H9 (cell line): ENCODE results near the gene TGFBR3L. TPM values are rescaled to one million over a fixed set of nuclear protein-coding genes. Genes with fewer than 3 reads are reported as not detected.

Experiments used
- DNase-seq: peaks from one replicate; pipeline ENCODE4 v3.0.0-alpha.2; 2017
- H2AFZ ChIP-seq: one replicate; pipeline ENCODE4 v1.6.1; 2013; ENCODE audit warnings: mild to moderate bottlenecking, low read length, control low read depth, moderate library complexity
- H2AK5ac ChIP-seq: 2 replicates; pipeline ENCODE4 v1.6.1; 2013; ENCODE audit warnings: low read length, control low read depth, mixed read lengths; ENCODE audit not compliant: insufficient read length
- H2BK120ac ChIP-seq: one replicate; pipeline ENCODE4 v1.6.1; 2013; ENCODE audit warnings: low read depth, mild to moderate bottlenecking, low read length, control low read depth, inconsistent platforms; ENCODE audit not compliant: poor library complexity, severe bottlenecking
- H2BK12ac ChIP-seq: 2 replicates; pipeline ENCODE4 v1.6.1; 2013; ENCODE audit warnings: low read length, control low read depth, mixed read lengths, low read depth; ENCODE audit not compliant: insufficient read length
- H2BK15ac ChIP-seq: 2 replicates; pipeline ENCODE4 v1.6.1; 2013; ENCODE audit warnings: low read depth, low read length, control low read depth
- H2BK20ac ChIP-seq: one replicate; pipeline ENCODE4 v1.6.1; 2013; ENCODE audit warnings: low read depth, mild to moderate bottlenecking, low read length, control low read depth, inconsistent platforms; ENCODE audit not compliant: poor library complexity, severe bottlenecking
- H2BK5ac ChIP-seq: 2 replicates; pipeline ENCODE4 v1.6.1; 2013; ENCODE audit warnings: low read length, control low read depth, mixed read lengths; ENCODE audit not compliant: insufficient read length
- H3K14ac ChIP-seq: 2 replicates; pipeline ENCODE4 v1.6.1; 2013; ENCODE audit warnings: low read length, control low read depth; ENCODE audit not compliant: insufficient read depth
- H3K18ac ChIP-seq: 2 replicates; pipeline ENCODE4 v1.6.1; 2013; ENCODE audit warnings: low read depth, mild to moderate bottlenecking, mixed read lengths, low read length, control low read depth; ENCODE audit not compliant: insufficient read length
- H3K23ac ChIP-seq: 2 replicates; pipeline ENCODE4 v1.6.1; 2013; ENCODE audit warnings: low read length, control low read depth, mixed read lengths, low read depth; ENCODE audit not compliant: insufficient read length
- H3K23me2 ChIP-seq: 2 replicates; pipeline ENCODE4 v1.6.1; 2013; ENCODE audit warnings: low read depth, mild to moderate bottlenecking, mixed read lengths, low read length, control low read depth; ENCODE audit not compliant: insufficient read length, poor library complexity, severe bottlenecking
- H3K27ac ChIP-seq: 2 replicates; pipeline ENCODE4 v1.5.1; 2013; ENCODE audit warnings: low read length, control low read depth, mixed read lengths, low read depth; ENCODE audit not compliant: insufficient read length
- H3K27me3 ChIP-seq: 2 replicates; pipeline ENCODE4 v1.6.1; 2013; ENCODE audit warnings: low read length, control low read depth, inconsistent platforms; ENCODE audit not compliant: insufficient read depth
- H3K4ac ChIP-seq: 2 replicates; pipeline ENCODE4 v1.6.1; 2013; ENCODE audit warnings: low read depth, mild to moderate bottlenecking, control low read depth, inconsistent platforms, low read length, moderate library complexity
- H3K4me1 ChIP-seq: 2 replicates; pipeline ENCODE4 v1.6.1; 2013; ENCODE audit warnings: low read length, control low read depth, inconsistent platforms; ENCODE audit not compliant: insufficient read depth
- H3K4me2 ChIP-seq: 2 replicates; pipeline ENCODE4 v1.6.1; 2013; ENCODE audit warnings: low read length, control low read depth, mixed read lengths; ENCODE audit not compliant: insufficient read length, insufficient read depth
- H3K56ac ChIP-seq: 2 replicates; pipeline ENCODE4 v1.6.1; 2013; ENCODE audit warnings: low read depth, mild to moderate bottlenecking, mixed read lengths, low read length, control low read depth; ENCODE audit not compliant: insufficient read length
- H3K79me1 ChIP-seq: 2 replicates; pipeline ENCODE4 v1.6.1; 2013; ENCODE audit warnings: low read depth, mild to moderate bottlenecking, moderate library complexity, low read length, control low read depth, inconsistent platforms; ENCODE audit not compliant: insufficient read depth, poor library complexity, severe bottlenecking
- H3K79me2 ChIP-seq: 2 replicates; pipeline ENCODE4 v1.6.1; 2013; ENCODE audit warnings: low read length, control low read depth, inconsistent platforms; ENCODE audit not compliant: insufficient read depth
- H3K9ac ChIP-seq: 2 replicates; pipeline ENCODE4 v1.6.1; 2013; ENCODE audit warnings: low read length, control low read depth, mixed read lengths; ENCODE audit not compliant: insufficient read length; ENCODE audit errors: extremely low read depth
- H3K9me3 ChIP-seq: one replicate; pipeline ENCODE4 v1.6.1; 2013; ENCODE audit warnings: low read depth, low read length, inconsistent platforms; ENCODE audit not compliant: control insufficient read depth
- H3T11ph ChIP-seq: one replicate; pipeline ENCODE4 v1.6.1; 2013; ENCODE audit warnings: mild to moderate bottlenecking, low read length, control low read depth, inconsistent platforms
- H4K20me1 ChIP-seq: one replicate; pipeline ENCODE4 v1.6.1; 2013; ENCODE audit not compliant: control insufficient read depth, insufficient read length, insufficient read depth
- H4K5ac ChIP-seq: 2 replicates; pipeline ENCODE4 v1.6.1; 2013; ENCODE audit warnings: low read depth, mild to moderate bottlenecking, mixed read lengths, low read length, control low read depth; ENCODE audit not compliant: insufficient read length
- H4K8ac ChIP-seq: replicated peaks from 2 replicates; pipeline ENCODE4 v1.6.1; 2013; ENCODE audit warnings: low read length, control low read depth, mixed read lengths, low read depth; ENCODE audit not compliant: insufficient read length
- H4K91ac ChIP-seq: 2 replicates; pipeline ENCODE4 v1.6.1; 2013; ENCODE audit warnings: low read depth, mild to moderate bottlenecking, moderate library complexity, mixed read lengths, low read length, control low read depth; ENCODE audit not compliant: insufficient read length
- H3K27ac Mint-ChIP-seq, 3 experiments: 2 replicates in 2 of 3; 3 replicates in 1 of 3; pipeline ENCODE4 v1.8.0; 2020 to 2021; ENCODE audit warnings: mixed read lengths in 3 of 3, mild to moderate bottlenecking in 1 of 3, moderate library complexity in 1 of 3
- H3K27me3 Mint-ChIP-seq: 2 replicates; pipeline ENCODE4 v1.8.0; 2021; ENCODE audit warnings: low read depth, mild to moderate bottlenecking, moderate library complexity, mixed read lengths
- H3K36me3 Mint-ChIP-seq, 3 experiments: 2 replicates in 2 of 3; 3 replicates in 1 of 3; pipeline ENCODE4 v1.8.0; 2020 to 2021; ENCODE audit warnings: low read depth in 3 of 3, mixed read lengths in 3 of 3; ENCODE audit not compliant: insufficient read depth in 1 of 3
- H3K4me1 Mint-ChIP-seq, 2 experiments: 2 replicates each; pipeline ENCODE4 v1.8.0; 2020; ENCODE audit warnings: mixed read lengths in 2 of 2
- H3K4me3 Mint-ChIP-seq, 2 experiments: 2 replicates in 1 of 2; 3 replicates in 1 of 2; pipeline ENCODE4 v1.8.0; 2020 to 2021; ENCODE audit warnings: mild to moderate bottlenecking in 2 of 2, mixed read lengths in 2 of 2, moderate library complexity in 1 of 2
- H3K9me3 Mint-ChIP-seq, 2 experiments: 2 replicates in 1 of 2; 3 replicates in 1 of 2; pipeline ENCODE4 v1.8.0; 2020; ENCODE audit warnings: mild to moderate bottlenecking in 2 of 2, mixed read lengths in 2 of 2, moderate library complexity in 1 of 2
- WGBS: extraction: QIAGEN DNeasy Blood & Tissue Kit; methylation state at CpG from one replicate; pipeline ENCODE4 v1.1.7; 2013; ENCODE audit warnings: missing lambda C conversion rate, low lambda C conversion rate, mixed read lengths; ENCODE audit not compliant: insufficient read length; ENCODE audit errors: extremely low coverage; 5-methylcytosine and 5-hydroxymethylcytosine counted together
- total RNA-seq: library from RNA; stranded (reverse); gene quantifications from 2 replicates; pipeline ENCODE4 v1.2.1, GENCODE V29; 2021
- TF ChIP-seq, protein P1 (sequence below): fragments of 200-600 bp; sonication (generic); conservative IDR thresholded peaks from 3 replicates; pipeline ENCODE4 v1.8.0; 2021; ENCODE audit warnings: antibody characterized with exemption, mild to moderate bottlenecking

The TGFBR3L gene
- total RNA-seq, 1 experiment from 2014 or later, result 5.5 TPM

GRCh38 chr19:7885818-7886217 is 28.8 kb upstream of the TGFBR3L start:
- H3K79me2 ChIP-seq, result no peaks in the 10 kb centered on the region
- H3K23me2 ChIP-seq, result peaks cover 3% of the 10 kb centered on the region
- no peak overlapping the region for H3K27ac Mint-ChIP-seq
- H3K4me1 Mint-ChIP-seq, result peaks cover 4 to 8% of the 10 kb centered on the region in 2 experiments
- no peak overlapping the region for H3K56ac ChIP-seq
- H3K4ac ChIP-seq, result no peak overlapping the region
- H3K9me3 ChIP-seq, result no peaks in the 10 kb centered on the region
- H3K79me1 ChIP-seq, result no peaks in the 10 kb centered on the region
- no CpG with 5 or more reads among the region's 8 CpGs for WGBS
- H3K27me3 Mint-ChIP-seq, result peaks cover 29% of the 10 kb centered on the region
- H4K20me1 ChIP-seq, result no peaks in the 10 kb centered on the region
- no peak overlapping the region for H2BK120ac ChIP-seq
- no peaks in the 10 kb centered on the region for H3K36me3 Mint-ChIP-seq
- no peak overlapping the region for H3K18ac ChIP-seq
- no peak overlapping the region for H3K4me3 Mint-ChIP-seq
- peaks cover 5 to 10% of the 10 kb centered on the region in 2 experiments; a peak in 3 of 5 replicates for H3K9me3 Mint-ChIP-seq
- H4K5ac ChIP-seq, result no peak overlapping the region
- H2BK15ac ChIP-seq, result no peak overlapping the region
- no peaks in the 10 kb centered on the region for H3K27me3 ChIP-seq
- H4K8ac ChIP-seq, result no peak overlapping the region
- H4K91ac ChIP-seq, result no peak overlapping the region
- H3K4me2 ChIP-seq, result no peak overlapping the region
- H3K14ac ChIP-seq, result no peak overlapping the region
- no peak for DNase-seq
- no peak overlapping the region for H2BK5ac ChIP-seq
- no peak overlapping the region for H2BK20ac ChIP-seq
- no peaks in the 10 kb centered on the region for H3K4me1 ChIP-seq
- H2AK5ac ChIP-seq, result no peak overlapping the region
- H2BK12ac ChIP-seq, result no peak overlapping the region
- H3K27ac ChIP-seq, result no peak overlapping the region
- no peak overlapping the region for H3K9ac ChIP-seq
- no peak overlapping the region for H3K23ac ChIP-seq
- TF ChIP-seq, protein P1, sequence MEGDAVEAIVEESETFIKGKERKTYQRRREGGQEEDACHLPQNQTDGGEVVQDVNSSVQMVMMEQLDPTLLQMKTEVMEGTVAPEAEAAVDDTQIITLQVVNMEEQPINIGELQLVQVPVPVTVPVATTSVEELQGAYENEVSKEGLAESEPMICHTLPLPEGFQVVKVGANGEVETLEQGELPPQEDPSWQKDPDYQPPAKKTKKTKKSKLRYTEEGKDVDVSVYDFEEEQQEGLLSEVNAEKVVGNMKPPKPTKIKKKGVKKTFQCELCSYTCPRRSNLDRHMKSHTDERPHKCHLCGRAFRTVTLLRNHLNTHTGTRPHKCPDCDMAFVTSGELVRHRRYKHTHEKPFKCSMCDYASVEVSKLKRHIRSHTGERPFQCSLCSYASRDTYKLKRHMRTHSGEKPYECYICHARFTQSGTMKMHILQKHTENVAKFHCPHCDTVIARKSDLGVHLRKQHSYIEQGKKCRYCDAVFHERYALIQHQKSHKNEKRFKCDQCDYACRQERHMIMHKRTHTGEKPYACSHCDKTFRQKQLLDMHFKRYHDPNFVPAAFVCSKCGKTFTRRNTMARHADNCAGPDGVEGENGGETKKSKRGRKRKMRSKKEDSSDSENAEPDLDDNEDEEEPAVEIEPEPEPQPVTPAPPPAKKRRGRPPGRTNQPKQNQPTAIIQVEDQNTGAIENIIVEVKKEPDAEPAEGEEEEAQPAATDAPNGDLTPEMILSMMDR, result no peak
- H3T11ph ChIP-seq, result no peak overlapping the region
- no peak overlapping the region for H2AFZ ChIP-seq
